Measurements from ENCODE around the gene EXOC6B. TPM values are rescaled to one million over a fixed set of nuclear protein-coding genes. Genes with fewer than 3 reads are reported as not detected.
A peak's percentile ranks its signal among the peaks of the same experiment; 100 is the strongest.

EXOC6B gene
- total and polyA plus RNA-seq, 9 of the 15 experiments (the other 6 are each of a cell fraction or from before 2014, with no cell fraction given) = 0.28 to 4.2 (median 2.0) TPM

- in situ Hi-C loops (cut with MboI) = no loop called here
- Histone ChIP-seq H3K27me3 (ENCODE audit: control insufficient read depth in 2 of 2, insufficient read depth in 2 of 2, low read length in 2 of 2) (no peaks in the 10 kb centered on the region), H3K27ac (ENCODE audit: extremely low read depth, low read depth, low read length) (no peak overlapping the region), H3K4me2 (ENCODE audit: insufficient read depth, low read length) (no peak overlapping the region), H2AFZ (ENCODE audit: low read depth, low read length) (no peak overlapping the region), H3K9ac (ENCODE audit: insufficient read depth in 1 of 2, low read depth in 2 of 2, low read length in 2 of 2) (no peak overlapping the region), H3K9me1 (ENCODE audit: control insufficient read depth, insufficient read depth, low read length) (no peaks in the 10 kb centered on the region), H3K79me2 (ENCODE audit: control insufficient read depth, insufficient read depth, low read length) (no peaks in the 10 kb centered on the region), H4K20me1 (replicated peaks; ENCODE audit: control insufficient read depth, insufficient read depth, low read length) (no peaks in the 10 kb centered on the region), H3K4me3 (no peak overlapping the region), H3K9me3 (replicated peaks; ENCODE audit: control insufficient read depth, insufficient read depth, low read depth, low read length) (no peaks in the 10 kb centered on the region), H3K36me3 (ENCODE audit: control insufficient read depth, insufficient read depth, low read length) (no peaks in the 10 kb centered on the region), H3K4me1 (replicated peaks in 1 of 2; ENCODE audit: control insufficient read depth in 2 of 2, insufficient read depth in 2 of 2, low read length in 2 of 2) (no peaks in the 10 kb centered on the region)
- no peak for TF ChIP-seq MIER1 (IDR thresholded peaks at IDR 0.05; ENCODE audit: low read depth)
- TF ChIP-seq NFIX (CRISPR knock-in tag; IDR thresholded peaks at IDR 0.05; ENCODE audit: low read depth) = no peak
- TF ChIP-seq HNRNPK (IDR thresholded peaks at IDR 0.05; ENCODE audit: low read depth, low read length, poor library complexity, severe bottlenecking) = peak; percentile 31
- no peak for TF ChIP-seq SRSF9 (IDR thresholded peaks at IDR 0.05; ENCODE audit: borderline replicate concordance, low read depth, low read length)
- no peak for TF ChIP-seq ILK (tag; IDR thresholded peaks at IDR 0.05; ENCODE audit: borderline replicate concordance, low read depth)
- no peak for FAIRE-seq
- no peak for ATAC-seq
- BruUV-seq (replicated peaks) = no TSS peak
- POLR2A ChIA-PET = no interaction called here
- no peak for DNase-seq (ENCODE audit: extremely low read depth in 1 of 4, low spot score in 3 of 4)
- intact Hi-C loops (cut with micrococcal nuclease) = no loop called here
- CTCF ChIA-PET (ENCODE audit: low intra/inter-chr PET ratio) = no interaction called here
These were observed 329.4 kb downstream of the EXOC6B start for GRCh38 chr2:72496479-72496878.

- Histone ChIP-seq H3K27me3 (ENCODE audit: control insufficient read depth in 2 of 2, insufficient read depth in 2 of 2, low read length in 2 of 2) (no peaks in the 10 kb centered on the region), H3K79me2 (ENCODE audit: control insufficient read depth, insufficient read depth, low read length) (no peaks in the 10 kb centered on the region), H3K4me1 (replicated peaks in 1 of 2; ENCODE audit: control insufficient read depth in 2 of 2, insufficient read depth in 2 of 2, low read length in 2 of 2) (no peaks in the 10 kb centered on the region), H2AFZ (ENCODE audit: low read depth, low read length) (no peak overlapping the region), H4K20me1 (replicated peaks; ENCODE audit: control insufficient read depth, insufficient read depth, low read length) (no peaks in the 10 kb centered on the region), H3K4me2 (ENCODE audit: insufficient read depth, low read length) (no peak overlapping the region), H3K36me3 (ENCODE audit: control insufficient read depth, insufficient read depth, low read length) (no peaks in the 10 kb centered on the region), H3K4me3 (no peak overlapping the region), H3K27ac (ENCODE audit: extremely low read depth, low read depth, low read length) (no peak overlapping the region), H3K9me3 (replicated peaks; ENCODE audit: control insufficient read depth, insufficient read depth, low read depth, low read length) (no peaks in the 10 kb centered on the region), H3K9ac (ENCODE audit: insufficient read depth in 1 of 2, low read depth in 2 of 2, low read length in 2 of 2) (no peak overlapping the region), H3K9me1 (ENCODE audit: control insufficient read depth, insufficient read depth, low read length) (no peaks in the 10 kb centered on the region)
- POLR2A ChIA-PET = no interaction called here
- in situ Hi-C loops (cut with MboI) = no loop called here
- DNase-seq (ENCODE audit: extremely low read depth in 1 of 4, low spot score in 3 of 4) = no peak
- 22% methylated on average over 1 of the region's 1 CpG for WGBS (ENCODE audit: insufficient coverage, low coverage, missing lambda C conversion rate)
- no peak for FAIRE-seq
- no peak for ATAC-seq
- no TSS peak for BruUV-seq (replicated peaks)
- intact Hi-C loops (cut with micrococcal nuclease) = no loop called here
- CTCF ChIA-PET (ENCODE audit: low intra/inter-chr PET ratio) = no interaction called here
- TF ChIP-seq MAZ (CRISPR knock-in tag; conservative IDR thresholded peaks at IDR 0.05 in 1 of 2, IDR thresholded peaks at IDR 0.05 in 1 of 2) = no peak
- TF ChIP-seq NELFE (IDR thresholded peaks at IDR 0.05; ENCODE audit: insufficient read depth, insufficient read length) = no peak
- TF ChIP-seq CXXC5 (CRISPR knock-in tag; IDR thresholded peaks at IDR 0.05) = no peak
- no peak for TF ChIP-seq ZNF384 (IDR thresholded peaks at IDR 0.05; ENCODE audit: low read depth, low read length)
- no peak for TF ChIP-seq RNF219 (CRISPR knock-in tag; IDR thresholded peaks at IDR 0.05)
- TF ChIP-seq FOXA1 (IDR thresholded peaks at IDR 0.05; ENCODE audit: borderline replicate concordance) = no peak
- no peak for TF ChIP-seq HNRNPL (IDR thresholded peaks at IDR 0.05; ENCODE audit: low read depth, low read length)
- no peak for TF ChIP-seq HMGXB4 (CRISPR knock-in tag; IDR thresholded peaks at IDR 0.05)
- no peak for TF ChIP-seq TAF15 (IDR thresholded peaks at IDR 0.05; ENCODE audit: low read depth, low read length)
These were observed 331.4 kb downstream of the EXOC6B start for GRCh38 chr2:72494392-72494791.

Data from K562 (cell line).